Cortex of kidney (tissue), 1 donor: Measurements from ENCODE around the gene ARHGAP18.

Experiments used
- DNase-seq: peaks from one replicate; lab custom pipeline; 2025; lab: John Stamatoyannopoulos, UW

The ARHGAP18 gene

DNA sequence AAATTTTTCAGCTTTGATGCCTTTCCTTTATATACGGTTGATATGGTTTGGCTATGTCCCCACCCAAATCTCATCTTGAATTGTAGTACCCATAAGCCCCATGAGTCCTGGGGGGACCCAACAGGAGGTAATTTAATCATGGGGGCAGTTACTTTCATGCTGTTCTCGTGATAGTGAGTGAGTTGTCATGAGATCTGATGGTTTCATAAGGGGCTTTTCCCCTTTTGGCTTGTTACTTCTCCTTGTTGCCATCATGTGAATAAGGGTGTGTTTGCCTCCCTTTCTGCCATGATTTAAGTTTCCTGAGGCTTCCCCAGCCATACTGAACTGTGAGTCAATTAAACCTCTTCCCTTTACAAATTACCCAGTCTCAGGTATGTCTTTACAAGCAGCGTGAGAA lies 66.8 kb downstream of the ARHGAP18 start:
- DNase-seq = no peak

DNA sequence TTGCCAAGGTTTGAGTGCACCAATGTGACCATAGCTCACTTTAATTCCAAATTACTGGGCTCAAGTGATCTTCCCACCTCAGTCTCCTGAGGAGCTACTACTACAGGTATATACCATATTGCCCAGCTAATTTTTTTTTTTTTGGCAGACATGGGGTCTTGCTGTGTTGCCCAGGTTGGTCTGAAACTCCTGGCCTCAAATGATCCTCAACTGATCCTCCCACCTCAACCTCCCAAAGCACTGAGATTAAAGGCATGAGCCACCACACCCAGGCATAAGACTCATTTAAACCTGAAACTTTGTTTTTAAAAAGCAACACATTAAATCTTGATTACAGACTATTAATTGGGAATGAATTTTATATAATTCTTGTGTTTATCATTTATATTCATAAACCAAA lies 67.7 kb downstream of the ARHGAP18 start:
- DNase-seq = no peak

DNA sequence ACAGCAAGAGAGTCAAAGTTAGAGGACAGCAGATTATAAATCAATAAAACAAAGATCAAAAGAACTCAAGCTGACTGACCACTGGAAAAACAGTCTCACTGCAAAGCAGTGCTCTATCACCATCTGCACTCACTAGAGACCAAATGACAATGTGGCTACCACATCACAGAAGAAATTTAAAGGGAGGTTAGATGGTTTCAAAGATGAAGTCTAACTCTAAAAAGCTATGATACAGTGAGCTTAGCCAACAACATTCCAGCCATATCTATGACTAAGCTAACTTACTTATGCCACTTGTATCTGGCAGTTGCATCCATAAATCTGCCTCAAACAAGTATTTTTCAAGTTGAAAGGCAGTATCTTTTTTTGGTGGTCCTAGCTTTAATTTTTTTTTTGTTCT lies 68.6 kb downstream of the ARHGAP18 start:
- DNase-seq = no peak

DNA sequence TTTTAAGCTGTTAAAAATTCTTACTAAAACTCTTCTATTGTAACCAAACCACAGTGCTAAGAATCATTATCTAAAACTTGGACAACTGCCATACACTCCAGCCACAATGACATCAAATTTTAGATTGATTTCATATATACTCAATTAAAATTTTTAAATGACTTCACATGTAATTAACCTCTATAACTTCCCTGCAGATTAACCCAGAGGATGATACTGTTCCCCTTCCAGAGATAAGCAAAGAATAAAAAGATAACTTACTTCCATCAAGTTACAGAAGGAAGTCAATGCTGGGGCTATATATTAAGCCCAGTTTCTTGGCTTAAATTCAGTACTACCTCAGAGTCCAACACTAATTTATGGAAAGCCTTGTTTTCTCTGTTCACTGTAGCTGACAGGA lies 71.3 kb downstream of the ARHGAP18 start:
- DNase-seq = no peak

DNA sequence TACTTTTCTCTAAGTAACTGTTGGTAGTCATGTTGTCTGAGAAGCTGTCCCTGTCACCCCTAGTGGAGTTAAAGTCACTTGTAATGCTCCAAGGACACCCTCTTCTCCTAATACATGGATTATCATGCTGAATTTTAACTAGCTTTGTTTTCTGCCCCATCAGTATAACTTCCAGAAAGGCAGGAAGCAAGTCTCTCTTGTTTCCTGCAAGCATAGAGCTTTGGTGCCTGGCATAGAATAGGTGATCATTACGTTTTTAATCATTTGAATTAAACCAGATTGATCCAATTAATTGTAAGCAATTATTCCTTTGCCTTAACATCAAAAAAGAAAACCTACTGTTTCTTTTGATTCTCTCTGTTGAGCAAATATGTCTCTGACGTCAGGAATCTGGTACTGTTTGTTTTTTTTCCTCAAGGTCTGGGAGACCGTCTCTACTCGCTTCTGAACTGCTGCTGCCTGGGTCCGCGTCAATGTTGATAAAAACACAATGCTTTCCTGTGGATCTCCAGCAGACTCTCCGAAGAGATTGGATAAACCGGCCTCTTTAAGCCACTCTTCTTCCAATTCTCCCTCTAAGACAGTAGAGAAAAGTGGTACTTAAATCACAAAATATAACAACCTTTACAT lies 71.8 kb downstream of the ARHGAP18 start:
- DNase-seq = no peak

DNA sequence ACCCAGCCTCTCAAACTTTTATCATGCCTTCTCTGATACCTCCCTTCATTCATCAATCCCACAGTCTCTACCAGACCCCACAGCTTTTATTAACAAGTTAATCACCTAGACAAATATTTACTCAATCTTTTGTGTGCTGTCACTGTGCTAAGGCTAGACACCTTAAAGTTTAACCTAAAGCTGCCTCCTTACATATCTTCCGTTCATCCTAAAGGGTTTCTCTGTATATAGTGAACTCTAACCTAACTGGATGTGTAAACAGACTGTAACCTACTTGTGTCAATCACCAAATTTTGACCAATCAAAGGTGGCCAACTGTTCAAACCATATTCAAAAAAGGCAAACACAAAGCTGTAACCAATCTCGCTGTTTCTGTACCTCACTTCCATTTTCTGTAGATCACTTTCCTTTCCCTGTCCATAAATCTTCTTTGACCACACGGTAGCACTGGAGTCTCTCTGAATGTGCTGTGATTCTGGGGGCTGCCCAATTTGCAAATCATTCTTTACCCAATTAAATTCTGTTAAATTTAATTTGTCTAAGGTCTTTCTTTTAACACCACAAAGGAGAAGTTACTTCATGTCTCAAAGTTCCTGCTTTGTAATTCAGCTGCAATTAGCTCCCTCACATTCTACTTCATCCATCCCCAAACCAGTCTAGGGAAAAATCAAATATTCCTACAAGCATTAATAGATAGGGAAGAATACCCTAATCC lies 72.5 kb downstream of the ARHGAP18 start:
- DNase-seq = no peak

DNA sequence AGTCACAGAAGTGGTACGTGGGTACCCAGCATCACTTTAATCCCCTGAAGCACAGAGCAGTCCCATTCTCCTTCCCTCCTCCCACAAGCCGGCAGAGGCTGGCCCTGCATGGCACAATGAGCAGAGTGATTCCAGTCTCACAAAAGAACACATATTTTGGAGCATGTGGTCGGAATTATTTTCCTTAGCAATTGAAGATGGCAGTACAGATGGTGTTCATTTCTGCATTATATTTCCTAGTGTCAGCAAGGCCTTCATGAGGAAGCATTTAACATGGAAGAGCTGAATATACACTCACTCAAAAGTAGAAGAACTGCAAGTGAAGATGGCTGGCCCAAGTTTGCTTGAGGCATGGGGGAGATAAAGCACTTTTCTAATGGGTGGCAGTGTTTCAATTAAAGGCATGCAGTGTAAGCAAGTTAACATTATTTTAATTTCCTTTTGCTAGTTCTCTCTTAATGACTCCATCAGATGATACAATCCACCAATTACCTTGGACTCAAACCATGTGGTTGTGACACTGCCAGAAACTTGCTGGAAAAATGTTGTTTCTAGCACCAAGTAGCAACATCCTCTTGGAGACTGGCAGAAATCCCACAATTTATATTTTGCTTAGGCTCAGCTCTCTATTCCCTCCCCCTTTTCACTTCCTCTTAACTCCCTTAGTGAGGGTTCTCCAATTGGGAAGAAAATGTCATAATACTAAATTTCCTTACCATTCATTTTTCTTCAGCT lies 74.4 kb downstream of the ARHGAP18 start:
- no peak for DNase-seq

DNA sequence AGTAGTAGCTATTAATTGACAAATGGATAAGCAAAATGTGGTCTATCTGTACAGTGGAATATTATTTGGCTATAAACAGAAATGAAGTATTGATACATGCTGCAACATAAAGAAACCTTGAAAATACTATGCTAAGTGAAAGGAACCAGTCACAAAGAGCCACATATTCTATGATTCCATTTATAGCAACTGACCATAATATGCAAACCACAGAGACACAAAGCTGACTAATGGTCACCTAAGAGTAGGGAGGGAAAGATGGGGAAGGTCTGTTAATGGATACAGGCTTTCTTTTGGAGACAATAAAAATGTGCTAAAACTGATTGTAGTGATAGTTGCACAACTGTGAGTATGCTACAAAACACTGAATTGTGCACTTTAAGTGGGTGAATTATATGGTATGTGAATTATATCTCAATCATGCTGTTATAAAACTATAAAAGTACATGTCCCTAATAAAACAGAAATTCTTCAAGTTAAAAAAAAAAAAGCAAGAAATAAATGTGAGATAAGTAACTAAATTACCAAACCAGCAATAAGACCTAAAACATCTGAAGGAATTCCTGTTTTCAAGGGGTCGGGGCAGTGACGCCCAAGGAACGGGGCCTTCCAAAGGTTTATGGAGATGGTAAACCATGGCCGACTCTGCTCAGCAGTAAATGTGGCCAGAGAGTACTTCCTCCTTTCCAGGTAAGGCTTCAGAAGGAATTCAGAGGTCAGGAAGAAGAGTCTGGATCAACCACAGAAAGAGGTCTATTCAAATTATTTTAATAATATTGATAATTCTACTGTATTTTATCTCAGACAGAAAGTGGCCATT lies 75.4 kb downstream of the ARHGAP18 start:
- no peak for DNase-seq

DNA sequence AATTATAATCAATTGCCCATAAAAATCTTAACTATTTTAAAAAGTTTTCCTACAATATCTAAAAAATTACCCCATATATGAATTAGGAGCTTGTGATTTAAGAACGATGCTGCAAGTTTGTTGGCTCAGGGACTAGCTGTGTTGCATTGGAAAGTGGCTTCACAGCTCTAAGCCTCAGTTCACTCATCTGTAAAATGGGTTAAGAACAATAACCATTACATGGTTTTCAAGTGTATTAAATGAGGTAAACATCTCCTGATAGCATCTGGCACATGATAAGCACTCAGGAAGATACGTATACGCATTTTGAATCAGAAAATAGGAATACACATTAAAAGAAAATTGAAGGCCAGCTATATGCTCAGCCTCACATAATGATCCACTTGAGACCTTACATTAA lies 76.4 kb downstream of the ARHGAP18 start:
- no peak for DNase-seq

DNA sequence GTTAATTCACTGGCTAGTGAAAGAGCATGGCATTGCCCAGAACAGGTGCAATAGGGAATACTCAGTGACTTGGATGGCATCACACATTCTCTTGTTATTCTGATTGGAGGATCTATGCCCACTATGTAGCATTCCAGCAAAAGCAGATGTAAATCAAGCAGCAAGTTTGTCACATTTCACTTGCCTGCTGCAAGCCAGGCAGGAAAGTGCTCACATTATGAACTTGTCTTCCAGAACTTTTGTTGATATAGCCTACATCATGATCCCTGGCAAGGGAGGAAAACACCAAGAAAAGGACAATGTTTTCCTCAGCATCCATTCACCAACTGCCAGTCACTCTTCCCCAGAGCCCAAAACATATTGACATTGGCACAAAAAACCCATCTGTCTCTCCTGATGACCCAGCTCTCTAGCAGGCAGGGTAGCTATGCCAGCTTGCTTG lies 77.8 kb downstream of the ARHGAP18 start:
- DNase-seq = no peak

DNA sequence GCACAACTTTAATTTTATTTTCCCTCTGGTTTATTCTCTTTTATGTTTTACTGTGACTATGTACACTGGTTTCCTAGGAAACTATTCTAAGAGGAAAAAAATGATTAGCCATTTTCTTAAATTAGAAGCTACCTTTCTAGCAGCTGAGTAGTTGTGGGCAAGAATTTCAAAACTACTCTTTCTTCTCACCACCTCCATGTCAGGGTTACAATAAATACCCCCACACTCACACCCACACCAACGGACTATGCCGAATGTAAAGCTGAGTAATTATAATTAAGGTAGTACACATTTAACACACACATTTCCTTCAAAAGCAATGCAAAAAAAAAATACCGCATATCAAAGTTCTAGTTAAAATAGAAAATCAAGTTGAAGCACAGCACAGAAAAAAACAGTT lies 78.9 kb downstream of the ARHGAP18 start:
- no peak for DNase-seq

DNA sequence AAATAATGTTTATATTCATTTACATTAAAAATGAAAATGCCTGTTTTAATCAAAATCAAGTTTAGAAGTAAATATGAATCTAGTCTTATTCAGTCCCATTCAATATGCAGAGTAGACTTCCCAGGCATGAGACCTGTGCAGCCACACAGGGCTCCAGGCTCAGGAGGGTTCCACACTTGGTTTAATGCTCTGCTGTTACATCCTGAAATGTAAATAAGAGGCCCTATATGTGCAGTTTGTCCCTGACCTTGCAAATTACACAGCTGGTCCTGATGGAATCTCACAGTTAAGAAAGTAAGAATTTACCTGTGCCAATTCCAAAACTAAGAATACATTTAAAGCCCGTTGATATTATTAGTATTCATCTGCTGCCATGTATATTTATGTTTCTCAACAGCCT lies 79.4 kb downstream of the ARHGAP18 start:
- DNase-seq = no peak

DNA sequence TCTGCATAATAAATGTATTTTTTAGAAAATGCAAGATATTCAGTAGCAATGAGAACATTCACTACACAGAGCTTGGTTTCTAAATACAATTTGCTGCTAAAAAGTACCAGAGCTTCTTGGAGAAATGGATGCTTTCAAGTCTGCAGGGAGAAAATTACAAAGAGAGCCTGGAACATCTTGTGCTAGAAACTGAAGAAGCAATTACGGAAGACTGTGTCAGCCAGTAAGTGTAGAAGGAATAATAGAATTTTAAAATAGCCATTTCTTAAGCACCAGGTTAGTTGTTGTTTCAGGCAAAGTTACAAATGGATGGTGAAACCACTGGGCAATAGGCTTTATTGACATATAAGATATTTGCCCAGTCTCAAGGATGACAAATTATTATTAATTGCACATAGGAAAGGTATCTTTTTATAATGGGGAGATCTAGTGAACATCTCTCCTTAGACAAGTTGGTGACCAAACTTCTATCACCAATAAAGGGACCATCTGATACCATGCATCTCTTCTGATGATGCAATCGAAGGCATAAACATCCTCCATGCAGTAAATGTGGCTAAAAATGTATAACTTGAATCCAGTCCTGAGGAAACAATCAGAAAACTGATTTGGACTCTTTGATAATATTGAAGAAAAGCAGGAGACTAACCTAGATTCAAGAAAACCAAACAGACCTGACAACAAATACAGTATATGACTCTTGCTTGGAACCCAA lies 81.7 kb downstream of the ARHGAP18 start:
- DNase-seq = no peak

DNA sequence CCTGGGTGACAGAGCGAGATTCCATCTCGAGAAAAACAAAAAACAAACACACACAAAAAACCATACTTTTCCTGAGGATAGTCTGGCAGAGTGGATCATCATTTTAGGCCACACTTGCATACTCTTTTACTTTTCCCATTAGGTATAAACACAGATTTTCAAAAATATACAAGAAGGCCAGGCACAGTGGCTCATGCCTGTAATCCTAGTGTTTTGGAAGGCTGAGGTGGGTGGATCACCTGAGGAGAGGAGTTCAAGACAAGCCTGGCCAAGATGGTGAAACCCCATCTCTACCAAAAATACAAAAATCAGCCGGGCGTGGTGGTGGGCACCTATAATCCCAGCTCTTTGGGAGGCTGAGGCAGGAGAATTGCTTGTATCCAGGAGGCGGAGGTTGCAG lies 85.5 kb downstream of the ARHGAP18 start:
- DNase-seq = no peak

DNA sequence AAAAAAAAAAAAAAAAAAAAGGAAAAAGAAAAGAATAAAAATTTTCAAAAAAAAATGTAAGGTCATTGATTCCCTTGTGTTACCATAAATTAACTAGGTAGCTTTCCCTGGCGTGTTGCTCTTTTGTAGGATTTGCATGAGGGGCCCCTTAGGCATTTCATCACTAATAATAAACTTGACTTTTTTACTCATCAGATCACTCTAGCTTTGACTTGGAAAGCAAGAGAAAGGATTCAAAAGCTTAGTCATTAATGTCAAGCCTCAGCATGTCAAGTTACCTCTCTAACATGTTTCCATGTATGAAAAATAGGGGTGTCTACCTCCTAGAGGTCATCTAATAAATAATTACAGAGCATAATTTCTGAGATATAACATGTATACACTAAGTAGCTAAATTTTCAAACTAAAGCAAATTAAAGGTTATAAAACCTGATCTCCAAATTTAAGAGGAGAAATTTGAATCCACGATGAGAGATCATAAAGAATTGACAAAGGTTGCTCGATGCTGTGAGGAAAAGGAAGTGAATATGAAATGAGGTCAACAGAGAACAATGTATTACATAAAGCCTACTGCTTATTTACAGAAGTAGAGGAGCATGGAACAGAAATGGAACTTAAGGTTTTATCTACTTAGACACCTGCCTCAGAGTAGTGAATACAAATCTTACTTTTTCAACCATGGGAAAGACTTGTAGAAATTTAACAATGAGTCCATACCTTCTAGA lies 86.8 kb downstream of the ARHGAP18 start:
- DNase-seq = no peak

DNA sequence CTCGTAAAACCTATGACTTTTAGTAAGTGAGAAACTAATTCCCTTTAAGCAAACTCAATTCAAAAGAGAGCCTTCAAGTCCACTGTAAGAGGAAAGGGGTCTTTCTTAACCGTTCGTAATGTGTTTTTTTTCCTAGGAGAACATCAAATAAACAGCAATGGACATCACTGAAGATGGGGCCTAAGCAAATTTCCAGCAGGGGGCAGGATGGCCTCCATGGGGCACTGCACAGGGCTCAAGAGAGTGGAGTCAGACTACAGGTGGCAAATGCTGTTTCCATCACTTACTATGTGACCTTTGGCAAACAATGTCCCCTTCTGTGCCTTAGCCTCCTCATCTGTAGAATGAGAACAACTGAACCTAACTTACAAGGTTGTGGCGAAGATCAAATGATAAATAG lies 88.7 kb downstream of the ARHGAP18 start:
- no peak for DNase-seq

DNA sequence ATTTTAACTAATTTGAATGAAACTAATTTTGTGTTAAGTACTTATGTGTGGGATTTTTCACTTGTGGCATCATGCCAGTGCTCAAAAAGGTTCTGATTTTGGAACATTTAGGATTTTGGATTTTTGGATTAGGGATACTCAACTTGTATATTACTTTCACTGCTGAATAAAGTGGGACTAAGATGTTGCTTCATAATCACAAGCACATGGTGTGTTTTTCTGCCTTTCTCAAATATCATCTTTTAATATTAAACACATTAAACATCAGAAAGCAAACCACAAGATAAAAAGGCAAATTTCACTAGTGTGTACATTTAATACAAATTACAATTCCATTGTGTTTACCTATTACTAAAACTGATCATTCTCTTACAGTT lies 89.8 kb downstream of the ARHGAP18 start:
- no peak for DNase-seq

DNA sequence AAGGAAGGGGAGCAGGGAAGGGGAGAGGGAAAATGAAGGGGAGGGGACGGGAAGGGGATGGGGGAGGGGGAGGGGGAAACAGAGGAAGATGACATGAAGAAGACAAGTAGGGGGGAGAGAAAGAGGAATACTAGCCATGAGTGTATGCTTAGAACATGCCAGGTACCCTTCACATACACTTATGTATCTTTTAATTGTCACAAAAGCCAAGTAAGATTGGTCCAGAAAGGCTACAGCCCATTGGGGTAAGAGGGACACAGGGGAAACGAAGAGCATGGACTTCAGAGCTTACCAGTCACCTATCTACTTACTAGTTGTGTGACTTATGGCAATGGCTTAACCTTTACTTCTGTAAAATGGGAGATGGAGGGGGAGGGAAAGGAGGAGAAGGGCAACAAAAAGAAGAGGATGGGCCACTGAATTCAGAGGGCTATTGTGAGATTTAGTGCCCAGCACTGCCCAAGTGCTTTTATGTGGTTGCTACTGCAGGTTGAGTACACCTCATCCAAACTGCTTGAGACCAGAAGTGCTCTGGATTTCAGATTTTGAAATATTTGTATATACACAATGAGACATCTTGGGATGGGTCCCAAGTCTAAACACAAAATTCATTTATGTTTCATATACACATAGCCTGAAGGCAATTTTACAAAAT lies 90.3 kb downstream of the ARHGAP18 start:
- no peak for DNase-seq

DNA sequence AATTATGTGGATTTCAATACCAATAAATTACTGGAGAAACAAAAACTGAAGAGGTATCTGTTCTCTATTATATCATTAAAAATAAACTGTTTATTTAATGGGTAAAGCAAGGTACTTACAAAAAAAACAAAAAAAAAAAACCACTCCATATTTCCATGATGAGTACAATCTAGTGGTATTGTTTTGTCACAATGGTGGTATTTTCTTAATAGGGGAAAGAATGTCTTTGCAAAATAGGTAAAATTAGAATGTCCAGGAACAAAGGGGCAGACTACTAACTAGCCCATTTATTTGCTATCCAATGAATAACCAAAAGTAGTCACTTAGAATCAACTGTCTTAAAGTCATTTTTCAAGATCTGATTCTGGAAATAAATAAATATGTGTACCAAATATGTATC lies 92.0 kb downstream of the ARHGAP18 start:
- no peak for DNase-seq

DNA sequence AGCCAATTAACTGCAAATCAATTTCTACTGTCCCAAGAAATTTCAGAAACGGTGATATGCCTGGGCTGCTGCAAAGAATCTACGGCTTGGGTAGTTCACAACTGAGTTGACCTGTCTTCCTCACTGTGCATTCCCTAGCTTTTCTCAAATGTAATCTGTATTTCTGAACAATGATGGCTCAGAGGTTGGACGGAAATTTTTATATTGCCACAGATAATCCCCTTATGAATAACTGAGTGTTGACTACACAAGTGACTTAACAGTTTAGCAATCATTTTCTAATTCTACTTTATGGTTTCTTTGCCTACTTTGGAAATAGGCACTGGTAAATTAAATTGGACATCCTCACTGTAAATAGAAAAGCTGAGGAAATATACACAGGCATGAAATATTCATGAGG lies 94.5 kb downstream of the ARHGAP18 start:
- no peak for DNase-seq

DNA sequence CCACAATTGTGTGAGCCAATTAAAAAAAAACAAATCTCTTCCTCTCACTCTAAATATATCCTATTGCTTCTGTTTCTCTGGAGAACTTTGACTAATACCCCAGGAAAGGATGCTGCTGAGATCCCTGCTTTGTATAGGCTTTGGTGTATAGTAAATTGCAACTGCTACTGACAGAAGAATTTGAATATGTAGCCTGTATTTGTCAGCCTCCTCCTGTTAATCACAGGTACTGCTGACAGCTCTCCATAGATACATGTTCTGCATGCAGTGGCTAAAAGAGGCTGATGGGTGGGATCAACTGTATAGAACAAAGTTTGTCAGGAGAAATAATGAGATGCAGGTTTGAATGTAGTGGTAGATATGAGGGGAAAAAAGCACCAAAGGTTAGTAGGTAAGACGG lies 95.0 kb downstream of the ARHGAP18 start:
- no peak for DNase-seq
